LoVo (cell line): ENCODE data around the gene ZFR.
"Not testable (repeated sequence)": the region's sequence is repeated elsewhere in the genome, so short reads cannot be mapped to it uniquely, and the experiment has no call there.

Experiments
- DNase-seq: peaks from one replicate; pipeline ENCODE4 v3.0.0-alpha.2; 2016; ENCODE audit warnings: low spot score

The ZFR gene

GRCh38 chr5:32358611-32359010, 85.9 kb downstream of the ZFR start:
- no peak for DNase-seq

GRCh38 chr5:32357658-32358057, 86.9 kb downstream of the ZFR start:
- no peak for DNase-seq

- DNase-seq, result no peak
Observed at GRCh38 chr5:32355686-32356085, 88.9 kb downstream of the ZFR start.

GRCh38 chr5:32353420-32353819, 91.1 kb downstream of the ZFR start:
- no peak for DNase-seq

- no peak for DNase-seq
Observed at GRCh38 chr5:32352685-32353084, 91.9 kb downstream of the ZFR start.

- DNase-seq, result no peak
Observed at GRCh38 chr5:32346869-32347268, 97.7 kb downstream of the ZFR start.

- no peak for DNase-seq
Observed at GRCh38 chr5:32343058-32343672, 101.4 kb downstream of the ZFR start.

- no peak for DNase-seq
Observed at GRCh38 chr5:32342656-32343055, 101.9 kb downstream of the ZFR start.

GRCh38 chr5:32339878-32340277, 104.7 kb downstream of the ZFR start:
- DNase-seq, result no peak

- no peak for DNase-seq
Observed at GRCh38 chr5:32339198-32339597, 105.3 kb downstream of the ZFR start.

GRCh38 chr5:32332966-32333365, 111.6 kb downstream of the ZFR start:
- DNase-seq, result no peak

GRCh38 chr5:32332361-32332760, 112.2 kb downstream of the ZFR start:
- DNase-seq, result no peak

- no peak for DNase-seq
Observed at GRCh38 chr5:32331935-32332274, 112.6 kb downstream of the ZFR start.

- peak; percentile 50 for DNase-seq
Observed at GRCh38 chr5:32331217-32331934, 113.2 kb downstream of the ZFR start.

GRCh38 chr5:32330126-32330971, 114.2 kb downstream of the ZFR start:
- no peak for DNase-seq

- DNase-seq, result peak; percentile 67
Observed at GRCh38 chr5:32329395-32329834, 115.1 kb downstream of the ZFR start.

- DNase-seq, result no peak
Observed at GRCh38 chr5:32326216-32326772, 118.2 kb downstream of the ZFR start.

- no peak for DNase-seq
Observed at GRCh38 chr5:32325616-32326015, 118.9 kb downstream of the ZFR start.

- DNase-seq, result no peak
Observed at GRCh38 chr5:32325062-32325461, 119.5 kb downstream of the ZFR start.

- DNase-seq, result no peak
Observed at GRCh38 chr5:32323741-32324140, 120.8 kb downstream of the ZFR start.

GRCh38 chr5:32322882-32323281, 121.7 kb downstream of the ZFR start:
- no peak for DNase-seq

- not testable (repeated sequence) for DNase-seq
Observed at GRCh38 chr5:32321787-32322186, 122.8 kb downstream of the ZFR start.

GRCh38 chr5:32320576-32320975, 124.0 kb downstream of the ZFR start:
- no peak for DNase-seq
